Activated CD4-positive, alpha-beta T cell treated with anti-CD3 and anti-CD28 coated beads, Interleukin-2, amount 10 ng/mL, durations not matched to agents 24 days and 14 days (primary cell): ENCODE measurements around the gene NAMPT. TPM values are rescaled to one million over a fixed set of nuclear protein-coding genes. Genes with fewer than 3 reads are reported as not detected.

Source experiments
- total RNA-seq: library from RNA; stranded (reverse); gene quantifications from 2 replicates; pipeline ENCODE4 v1.2.3, GENCODE V29; 2022

NAMPT gene
- total RNA-seq, 1 donor from 2014 or later: 480 TPM

Other genes with a start within 250 kb of the NAMPT start
- 26.6 and 27.2 TPM in 2 replicates for gene SYPL1, start 172.7 kb downstream of the NAMPT start, total RNA-seq